Ishikawa (cell line): ENCODE results near the gene TRIM44.

Experiments used
- CEBPB ChIP-seq: IDR thresholded peaks from 2 replicates; pipeline ENCODE4 v1.6.1; 2012
- EGR1 ChIP-seq: IDR thresholded peaks from 2 replicates; pipeline ENCODE4 v1.6.1; 2012
- RAD21 ChIP-seq: IDR thresholded peaks from 2 replicates; pipeline ENCODE4 v1.6.1; 2012; ENCODE audit warnings: low read depth
- TAF1 ChIP-seq: IDR thresholded peaks from 2 replicates; pipeline ENCODE4 v1.6.1; 2012; ENCODE audit warnings: low read depth, mild to moderate bottlenecking
- TEAD4 ChIP-seq: IDR thresholded peaks from 2 replicates; pipeline ENCODE4 v1.6.1; 2012
- TF ChIP-seq, protein P1 (sequence below): IDR thresholded peaks from 2 replicates; pipeline ENCODE4 v1.6.1; 2012; ENCODE audit warnings: low read depth, mild to moderate bottlenecking

DNA sequence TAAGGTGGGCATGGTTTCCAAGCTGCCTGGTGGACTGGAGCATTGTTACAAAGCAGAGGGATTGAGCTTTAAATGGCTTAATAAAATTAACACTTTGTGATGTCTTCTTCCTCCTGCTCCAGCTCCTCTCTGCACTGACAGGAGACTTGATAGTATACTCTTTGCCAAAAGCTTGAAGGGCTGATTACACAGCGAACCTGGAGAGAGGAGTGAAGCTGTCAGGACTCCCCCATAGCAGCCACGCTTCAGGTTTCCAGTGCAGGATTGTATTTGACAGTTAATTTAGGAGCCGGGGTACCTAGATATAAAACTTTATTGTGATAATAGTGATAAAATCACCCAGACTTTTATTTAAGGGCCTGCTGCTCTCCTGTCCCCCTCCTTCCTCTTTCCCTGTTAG is 50.0 kb downstream of the TRIM44 start:
- TF ChIP-seq RAD21: no peak
- no peak for TF ChIP-seq TAF1
- no peak for TF ChIP-seq CEBPB
- TF ChIP-seq, protein P1, sequence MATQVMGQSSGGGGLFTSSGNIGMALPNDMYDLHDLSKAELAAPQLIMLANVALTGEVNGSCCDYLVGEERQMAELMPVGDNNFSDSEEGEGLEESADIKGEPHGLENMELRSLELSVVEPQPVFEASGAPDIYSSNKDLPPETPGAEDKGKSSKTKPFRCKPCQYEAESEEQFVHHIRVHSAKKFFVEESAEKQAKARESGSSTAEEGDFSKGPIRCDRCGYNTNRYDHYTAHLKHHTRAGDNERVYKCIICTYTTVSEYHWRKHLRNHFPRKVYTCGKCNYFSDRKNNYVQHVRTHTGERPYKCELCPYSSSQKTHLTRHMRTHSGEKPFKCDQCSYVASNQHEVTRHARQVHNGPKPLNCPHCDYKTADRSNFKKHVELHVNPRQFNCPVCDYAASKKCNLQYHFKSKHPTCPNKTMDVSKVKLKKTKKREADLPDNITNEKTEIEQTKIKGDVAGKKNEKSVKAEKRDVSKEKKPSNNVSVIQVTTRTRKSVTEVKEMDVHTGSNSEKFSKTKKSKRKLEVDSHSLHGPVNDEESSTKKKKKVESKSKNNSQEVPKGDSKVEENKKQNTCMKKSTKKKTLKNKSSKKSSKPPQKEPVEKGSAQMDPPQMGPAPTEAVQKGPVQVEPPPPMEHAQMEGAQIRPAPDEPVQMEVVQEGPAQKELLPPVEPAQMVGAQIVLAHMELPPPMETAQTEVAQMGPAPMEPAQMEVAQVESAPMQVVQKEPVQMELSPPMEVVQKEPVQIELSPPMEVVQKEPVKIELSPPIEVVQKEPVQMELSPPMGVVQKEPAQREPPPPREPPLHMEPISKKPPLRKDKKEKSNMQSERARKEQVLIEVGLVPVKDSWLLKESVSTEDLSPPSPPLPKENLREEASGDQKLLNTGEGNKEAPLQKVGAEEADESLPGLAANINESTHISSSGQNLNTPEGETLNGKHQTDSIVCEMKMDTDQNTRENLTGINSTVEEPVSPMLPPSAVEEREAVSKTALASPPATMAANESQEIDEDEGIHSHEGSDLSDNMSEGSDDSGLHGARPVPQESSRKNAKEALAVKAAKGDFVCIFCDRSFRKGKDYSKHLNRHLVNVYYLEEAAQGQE: no peak
- TF ChIP-seq EGR1: no peak
- TF ChIP-seq TEAD4: no peak
